Nephron progenitor cell (in vitro differentiated cells): Measurements from ENCODE around the gene AKAP7.
"Not testable (repeated sequence)": the region's sequence is repeated elsewhere in the genome, so short reads cannot be mapped to it uniquely, and the experiment has no call there.

ENCODE experiments used
- DNase-seq: peaks from one replicate; pipeline ENCODE4 v3.0.0; 2021
- H3K27ac Mint-ChIP-seq: 2 replicates; pipeline ENCODE4 v1.8.0; 2021; ENCODE audit warnings: mild to moderate bottlenecking, moderate library complexity, mixed read lengths
- H3K27me3 Mint-ChIP-seq: 2 replicates; pipeline ENCODE4 v1.8.0; 2021; ENCODE audit warnings: mild to moderate bottlenecking, low read depth, mixed read lengths; ENCODE audit not compliant: poor library complexity
- H3K36me3 Mint-ChIP-seq: 2 replicates; pipeline ENCODE4 v1.8.0; 2021; ENCODE audit warnings: low read depth, mixed read lengths
- H3K4me1 Mint-ChIP-seq: 2 replicates; pipeline ENCODE4 v1.8.0; 2021; ENCODE audit warnings: mixed read lengths
- H3K4me3 Mint-ChIP-seq: 2 replicates; pipeline ENCODE4 v1.8.0; 2021; ENCODE audit warnings: mild to moderate bottlenecking, moderate library complexity, mixed read lengths
- H3K9me3 Mint-ChIP-seq: 2 replicates; pipeline ENCODE4 v1.8.0; 2021; ENCODE audit warnings: mild to moderate bottlenecking, moderate library complexity, mixed read lengths
- CTCF ChIP-seq: fragments of 200-600 bp; sonication (generic); IDR thresholded peaks from 2 replicates; pipeline ENCODE4 v1.5.0; 2021; ENCODE audit warnings: antibody characterized with exemption

The AKAP7 gene

GRCh38 chr6:131288214-131288613, 152.9 kb downstream of the AKAP7 start:
- Mint-ChIP-seq H3K27ac (no peak overlapping the region), H3K27me3 (no peaks in the 10 kb centered on the region), H3K9me3 (no peaks in the 10 kb centered on the region), H3K36me3 (no peaks in the 10 kb centered on the region), H3K4me1 (peaks cover 21% of the 10 kb centered on the region), H3K4me3 (no peak overlapping the region)
- DNase-seq = no peak
- TF ChIP-seq CTCF = no peak

GRCh38 chr6:131290955-131291354, 155.7 kb downstream of the AKAP7 start:
- Mint-ChIP-seq H3K9me3 (no peaks in the 10 kb centered on the region), H3K36me3 (no peaks in the 10 kb centered on the region), H3K27me3 (no peaks in the 10 kb centered on the region), H3K27ac (no peak overlapping the region), H3K4me1 (peaks cover 23% of the 10 kb centered on the region), H3K4me3 (no peak overlapping the region)
- no peak for TF ChIP-seq CTCF
- no peak for DNase-seq

GRCh38 chr6:131292145-131292938, 157.1 kb downstream of the AKAP7 start:
- H3K4me3 Mint-ChIP-seq = no peak overlapping the region
- peaks cover 30% of the 10 kb centered on the region for H3K4me1 Mint-ChIP-seq
- H3K9me3 Mint-ChIP-seq = no peaks in the 10 kb centered on the region
- H3K36me3 Mint-ChIP-seq = no peaks in the 10 kb centered on the region
- H3K27me3 Mint-ChIP-seq = peaks cover 6% of the 10 kb centered on the region
- TF ChIP-seq CTCF = no peak
- peak overlapping the region; percentile 40 for H3K27ac Mint-ChIP-seq
- DNase-seq = no peak

GRCh38 chr6:131293472-131293911, 158.2 kb downstream of the AKAP7 start:
- TF ChIP-seq CTCF = no peak
- H3K9me3 Mint-ChIP-seq = no peaks in the 10 kb centered on the region
- DNase-seq = no peak
- H3K4me3 Mint-ChIP-seq = no peak overlapping the region
- peak overlapping the region; percentile 75 for H3K27ac Mint-ChIP-seq
- H3K4me1 Mint-ChIP-seq = peaks cover 33% of the 10 kb centered on the region
- H3K36me3 Mint-ChIP-seq = no peaks in the 10 kb centered on the region
- H3K27me3 Mint-ChIP-seq = peaks cover 6% of the 10 kb centered on the region

GRCh38 chr6:131295081-131295480, 159.8 kb downstream of the AKAP7 start:
- Mint-ChIP-seq H3K4me1 (peaks cover 33% of the 10 kb centered on the region), H3K4me3 (no peak overlapping the region), H3K36me3 (no peaks in the 10 kb centered on the region), H3K27me3 (peaks cover 9% of the 10 kb centered on the region), H3K27ac (no peak overlapping the region), H3K9me3 (no peaks in the 10 kb centered on the region)
- no peak for DNase-seq
- TF ChIP-seq CTCF = no peak

GRCh38 chr6:131300826-131301225, 165.6 kb downstream of the AKAP7 start:
- H3K4me1 Mint-ChIP-seq, H3K36me3 Mint-ChIP-seq, H3K4me3 Mint-ChIP-seq, DNase-seq, H3K27me3 Mint-ChIP-seq, H3K9me3 Mint-ChIP-seq: not testable (repeated sequence)
- H3K27ac Mint-ChIP-seq = peak overlapping the region; percentile 41
